ENCODE results near the gene QRSL1. TPM values are rescaled to one million over a fixed set of nuclear protein-coding genes. Genes with fewer than 3 reads are reported as not detected.

The QRSL1 gene
- total and polyA plus RNA-seq, 3 donors from 2014 or later = 9.1 to 13.3 (median 9.2) TPM

GRCh38 chr6:106666282-106667021 is 37.1 kb downstream of the QRSL1 start:
- Histone ChIP-seq H3K4me1 (no peaks in the 10 kb centered on the region), H3K27me3 (no peaks in the 10 kb centered on the region), H3K27ac (no peak overlapping the region), H3K4me3 (no peak overlapping the region), H3K9me3 (no peaks in the 10 kb centered on the region), H3K36me3 (ENCODE audit: low read depth, missing control alignments) (no peaks in the 10 kb centered on the region)
- intact Hi-C loops (cut with DNase I; ENCODE audit: low total_unique reads) = no loop called here
- DNase-seq = no peak
- no peak for TF ChIP-seq CTCF (IDR thresholded peaks at IDR 0.05)
- TF ChIP-seq POLR2A (IDR thresholded peaks at IDR 0.05) = no peak
- WGBS, 2 donors = 86 to 93% methylated on average over 5 to 6 of the region's 6 CpGs

GRCh38 chr6:106667022-106667402 is 37.6 kb downstream of the QRSL1 start:
- Histone ChIP-seq H3K36me3 (ENCODE audit: low read depth, missing control alignments) (no peaks in the 10 kb centered on the region), H3K4me3 (no peak overlapping the region), H3K27ac (no peak overlapping the region), H3K27me3 (no peaks in the 10 kb centered on the region), H3K9me3 (no peaks in the 10 kb centered on the region), H3K4me1 (no peaks in the 10 kb centered on the region)
- TF ChIP-seq POLR2A (IDR thresholded peaks at IDR 0.05) = no peak
- TF ChIP-seq CTCF (IDR thresholded peaks at IDR 0.05) = no peak
- intact Hi-C loops (cut with DNase I; ENCODE audit: low total_unique reads) = no loop called here
- 94 to 96% methylated on average over 4 of the region's 4 CpGs for WGBS, 2 donors
- DNase-seq = no peak

GRCh38 chr6:106670236-106670635 is 40.9 kb downstream of the QRSL1 start:
- Histone ChIP-seq H3K27ac (no peak overlapping the region), H3K4me3 (no peak overlapping the region), H3K27me3 (no peaks in the 10 kb centered on the region), H3K9me3 (no peaks in the 10 kb centered on the region), H3K36me3 (ENCODE audit: low read depth, missing control alignments) (no peaks in the 10 kb centered on the region), H3K4me1 (no peaks in the 10 kb centered on the region)
- no peak for DNase-seq
- 53 to 63% methylated on average over 6 of the region's 6 CpGs for WGBS, 2 donors
- TF ChIP-seq CTCF (IDR thresholded peaks at IDR 0.05) = no peak
- no peak for TF ChIP-seq POLR2A (IDR thresholded peaks at IDR 0.05)
- intact Hi-C loops (cut with DNase I; ENCODE audit: low total_unique reads) = no loop called here

- H3K9me3 ChIP-seq = no peaks in the 10 kb centered on the region
- H3K4me1 ChIP-seq = no peaks in the 10 kb centered on the region
- H3K27ac ChIP-seq = no peak overlapping the region
- TF ChIP-seq POLR2A (IDR thresholded peaks at IDR 0.05) (no peak), CTCF (IDR thresholded peaks at IDR 0.05) (no peak)
- intact Hi-C loops (cut with DNase I; ENCODE audit: low total_unique reads) = no loop called here
- no peak for DNase-seq
- no peak overlapping the region for H3K4me3 ChIP-seq
- 40 to 70% methylated on average over 3 of the region's 3 CpGs for WGBS, 2 donors
- H3K27me3 ChIP-seq = no peaks in the 10 kb centered on the region
- no peaks in the 10 kb centered on the region for H3K36me3 ChIP-seq (ENCODE audit: low read depth, missing control alignments)
Measured at GRCh38 chr6:106671651-106672050, 42.3 kb downstream of the QRSL1 start.

Data from testis (tissue), 3 donors.